H9 (cell line): ENCODE measurements around the gene CCDC137. TPM values are rescaled to one million over a fixed set of nuclear protein-coding genes. Genes with fewer than 3 reads are reported as not detected.

Source experiments
- DNase-seq: peaks from one replicate; pipeline ENCODE4 v3.0.0-alpha.2; 2017
- H2AFZ ChIP-seq: one replicate; pipeline ENCODE4 v1.6.1; 2013; ENCODE audit warnings: mild to moderate bottlenecking, low read length, control low read depth, moderate library complexity
- H2AK5ac ChIP-seq: 2 replicates; pipeline ENCODE4 v1.6.1; 2013; ENCODE audit warnings: low read length, control low read depth, mixed read lengths; ENCODE audit not compliant: insufficient read length
- H2BK120ac ChIP-seq: one replicate; pipeline ENCODE4 v1.6.1; 2013; ENCODE audit warnings: low read depth, mild to moderate bottlenecking, low read length, control low read depth, inconsistent platforms; ENCODE audit not compliant: poor library complexity, severe bottlenecking
- H2BK12ac ChIP-seq: 2 replicates; pipeline ENCODE4 v1.6.1; 2013; ENCODE audit warnings: low read length, control low read depth, mixed read lengths, low read depth; ENCODE audit not compliant: insufficient read length
- H2BK15ac ChIP-seq: 2 replicates; pipeline ENCODE4 v1.6.1; 2013; ENCODE audit warnings: low read depth, low read length, control low read depth
- H2BK20ac ChIP-seq: one replicate; pipeline ENCODE4 v1.6.1; 2013; ENCODE audit warnings: low read depth, mild to moderate bottlenecking, low read length, control low read depth, inconsistent platforms; ENCODE audit not compliant: poor library complexity, severe bottlenecking
- H2BK5ac ChIP-seq: 2 replicates; pipeline ENCODE4 v1.6.1; 2013; ENCODE audit warnings: low read length, control low read depth, mixed read lengths; ENCODE audit not compliant: insufficient read length
- H3K14ac ChIP-seq: 2 replicates; pipeline ENCODE4 v1.6.1; 2013; ENCODE audit warnings: low read length, control low read depth; ENCODE audit not compliant: insufficient read depth
- H3K18ac ChIP-seq: 2 replicates; pipeline ENCODE4 v1.6.1; 2013; ENCODE audit warnings: low read depth, mild to moderate bottlenecking, mixed read lengths, low read length, control low read depth; ENCODE audit not compliant: insufficient read length
- H3K23ac ChIP-seq: 2 replicates; pipeline ENCODE4 v1.6.1; 2013; ENCODE audit warnings: low read length, control low read depth, mixed read lengths, low read depth; ENCODE audit not compliant: insufficient read length
- H3K23me2 ChIP-seq: 2 replicates; pipeline ENCODE4 v1.6.1; 2013; ENCODE audit warnings: low read depth, mild to moderate bottlenecking, mixed read lengths, low read length, control low read depth; ENCODE audit not compliant: insufficient read length, poor library complexity, severe bottlenecking
- H3K27ac ChIP-seq: 2 replicates; pipeline ENCODE4 v1.5.1; 2013; ENCODE audit warnings: low read length, control low read depth, mixed read lengths, low read depth; ENCODE audit not compliant: insufficient read length
- H3K27me3 ChIP-seq: 2 replicates; pipeline ENCODE4 v1.6.1; 2013; ENCODE audit warnings: low read length, control low read depth, inconsistent platforms; ENCODE audit not compliant: insufficient read depth
- H3K4ac ChIP-seq: 2 replicates; pipeline ENCODE4 v1.6.1; 2013; ENCODE audit warnings: low read depth, mild to moderate bottlenecking, control low read depth, inconsistent platforms, low read length, moderate library complexity
- H3K4me1 ChIP-seq: 2 replicates; pipeline ENCODE4 v1.6.1; 2013; ENCODE audit warnings: low read length, control low read depth, inconsistent platforms; ENCODE audit not compliant: insufficient read depth
- H3K4me2 ChIP-seq: 2 replicates; pipeline ENCODE4 v1.6.1; 2013; ENCODE audit warnings: low read length, control low read depth, mixed read lengths; ENCODE audit not compliant: insufficient read length, insufficient read depth
- H3K56ac ChIP-seq: 2 replicates; pipeline ENCODE4 v1.6.1; 2013; ENCODE audit warnings: low read depth, mild to moderate bottlenecking, mixed read lengths, low read length, control low read depth; ENCODE audit not compliant: insufficient read length
- H3K79me1 ChIP-seq: 2 replicates; pipeline ENCODE4 v1.6.1; 2013; ENCODE audit warnings: low read depth, mild to moderate bottlenecking, moderate library complexity, low read length, control low read depth, inconsistent platforms; ENCODE audit not compliant: insufficient read depth, poor library complexity, severe bottlenecking
- H3K79me2 ChIP-seq: 2 replicates; pipeline ENCODE4 v1.6.1; 2013; ENCODE audit warnings: low read length, control low read depth, inconsistent platforms; ENCODE audit not compliant: insufficient read depth
- H3K9ac ChIP-seq: 2 replicates; pipeline ENCODE4 v1.6.1; 2013; ENCODE audit warnings: low read length, control low read depth, mixed read lengths; ENCODE audit not compliant: insufficient read length; ENCODE audit errors: extremely low read depth
- H3K9me3 ChIP-seq: one replicate; pipeline ENCODE4 v1.6.1; 2013; ENCODE audit warnings: low read depth, low read length, inconsistent platforms; ENCODE audit not compliant: control insufficient read depth
- H3T11ph ChIP-seq: one replicate; pipeline ENCODE4 v1.6.1; 2013; ENCODE audit warnings: mild to moderate bottlenecking, low read length, control low read depth, inconsistent platforms
- H4K20me1 ChIP-seq: one replicate; pipeline ENCODE4 v1.6.1; 2013; ENCODE audit not compliant: control insufficient read depth, insufficient read length, insufficient read depth
- H4K5ac ChIP-seq: 2 replicates; pipeline ENCODE4 v1.6.1; 2013; ENCODE audit warnings: low read depth, mild to moderate bottlenecking, mixed read lengths, low read length, control low read depth; ENCODE audit not compliant: insufficient read length
- H4K8ac ChIP-seq: replicated peaks from 2 replicates; pipeline ENCODE4 v1.6.1; 2013; ENCODE audit warnings: low read length, control low read depth, mixed read lengths, low read depth; ENCODE audit not compliant: insufficient read length
- H4K91ac ChIP-seq: 2 replicates; pipeline ENCODE4 v1.6.1; 2013; ENCODE audit warnings: low read depth, mild to moderate bottlenecking, moderate library complexity, mixed read lengths, low read length, control low read depth; ENCODE audit not compliant: insufficient read length
- H3K27ac Mint-ChIP-seq, 3 experiments: 2 replicates in 2 of 3; 3 replicates in 1 of 3; pipeline ENCODE4 v1.8.0; 2020 to 2021; ENCODE audit warnings: mixed read lengths in 3 of 3, mild to moderate bottlenecking in 1 of 3, moderate library complexity in 1 of 3
- H3K27me3 Mint-ChIP-seq: 2 replicates; pipeline ENCODE4 v1.8.0; 2021; ENCODE audit warnings: low read depth, mild to moderate bottlenecking, moderate library complexity, mixed read lengths
- H3K36me3 Mint-ChIP-seq, 3 experiments: 2 replicates in 2 of 3; 3 replicates in 1 of 3; pipeline ENCODE4 v1.8.0; 2020 to 2021; ENCODE audit warnings: low read depth in 3 of 3, mixed read lengths in 3 of 3; ENCODE audit not compliant: insufficient read depth in 1 of 3
- H3K4me1 Mint-ChIP-seq, 2 experiments: 2 replicates each; pipeline ENCODE4 v1.8.0; 2020; ENCODE audit warnings: mixed read lengths in 2 of 2
- H3K4me3 Mint-ChIP-seq, 2 experiments: 2 replicates in 1 of 2; 3 replicates in 1 of 2; pipeline ENCODE4 v1.8.0; 2020 to 2021; ENCODE audit warnings: mild to moderate bottlenecking in 2 of 2, mixed read lengths in 2 of 2, moderate library complexity in 1 of 2
- H3K9me3 Mint-ChIP-seq, 2 experiments: 2 replicates in 1 of 2; 3 replicates in 1 of 2; pipeline ENCODE4 v1.8.0; 2020; ENCODE audit warnings: mild to moderate bottlenecking in 2 of 2, mixed read lengths in 2 of 2, moderate library complexity in 1 of 2
- CTCF ChIP-seq: fragments of 200-600 bp; sonication (generic); conservative IDR thresholded peaks from 3 replicates; pipeline ENCODE4 v1.8.0; 2021; ENCODE audit warnings: antibody characterized with exemption, mild to moderate bottlenecking
- WGBS: extraction: QIAGEN DNeasy Blood & Tissue Kit; methylation state at CpG from one replicate; pipeline ENCODE4 v1.1.7; 2013; ENCODE audit warnings: missing lambda C conversion rate, low lambda C conversion rate, mixed read lengths; ENCODE audit not compliant: insufficient read length; ENCODE audit errors: extremely low coverage; 5-methylcytosine and 5-hydroxymethylcytosine counted together
- total RNA-seq: library from RNA; stranded (reverse); gene quantifications from 2 replicates; pipeline ENCODE4 v1.2.1, GENCODE V29; 2021

Gene CCDC137
- total RNA-seq, 1 experiment from 2014 or later: 60.8 TPM

DNA sequence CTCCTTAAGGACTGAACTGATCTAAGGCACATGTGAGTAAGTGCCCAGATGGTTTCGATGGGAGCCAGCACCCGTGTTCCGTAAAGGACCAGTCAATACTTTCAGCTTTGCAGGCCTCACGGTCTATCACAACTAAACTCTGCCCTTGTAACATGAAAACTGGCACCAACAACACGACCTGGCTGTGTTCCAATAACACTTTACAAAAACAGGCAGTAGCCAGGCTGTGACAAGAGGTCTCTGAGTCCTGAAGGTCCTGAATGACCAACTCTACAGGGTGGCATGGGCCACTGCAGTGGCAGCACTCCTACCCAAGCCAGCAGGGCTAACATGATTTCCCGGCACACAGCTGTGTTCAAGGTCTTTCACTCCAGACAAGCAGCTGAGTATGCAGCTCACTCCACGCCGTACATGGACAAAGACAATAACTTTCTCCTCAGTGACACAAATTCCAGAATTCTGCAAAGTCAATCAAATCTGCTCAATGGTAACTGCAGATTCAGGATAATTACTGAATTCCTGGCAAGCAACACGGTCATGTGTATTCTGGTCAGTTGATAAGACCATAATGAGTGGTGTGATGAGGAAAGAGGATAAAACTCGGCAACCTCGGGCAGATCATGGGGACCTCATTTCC, 44.9 kb upstream of the CCDC137 start:
- no peak overlapping the region for H3K4me2 ChIP-seq
- Mint-ChIP-seq H3K4me3 (no peak overlapping the region), H3K9me3 (peaks cover 7 to 8% of the 10 kb centered on the region in 2 experiments), H3K4me1 (no peaks in the 10 kb centered on the region), H3K36me3 (peaks cover 71 to 93% (median 80%) of the 10 kb centered on the region in 3 experiments), H3K27me3 (no peaks in the 10 kb centered on the region), H3K27ac (no peak overlapping the region)
- H3K18ac ChIP-seq: no peak overlapping the region
- no peaks in the 10 kb centered on the region for H3K23me2 ChIP-seq
- H2BK12ac ChIP-seq: no peak overlapping the region
- no peak overlapping the region for H3K9ac ChIP-seq
- H3K14ac ChIP-seq: no peak overlapping the region
- H4K8ac ChIP-seq: no peak overlapping the region
- H2BK5ac ChIP-seq: no peak overlapping the region
- no peaks in the 10 kb centered on the region for H3K9me3 ChIP-seq
- H3K27me3 ChIP-seq: no peaks in the 10 kb centered on the region
- no peak overlapping the region for H2AK5ac ChIP-seq
- H3K79me2 ChIP-seq: peaks cover 2% of the 10 kb centered on the region; the same call in 1 of the 2 replicates
- H3K23ac ChIP-seq: no peak overlapping the region
- TF ChIP-seq CTCF: no peak
- H3K4ac ChIP-seq: no peak overlapping the region
- no peaks in the 10 kb centered on the region for H3K4me1 ChIP-seq
- H3K27ac ChIP-seq: no peak overlapping the region
- no peak overlapping the region for H2BK20ac ChIP-seq
- no CpG with 5 or more reads among the region's 11 CpGs for WGBS
- H4K20me1 ChIP-seq: peaks cover 2% of the 10 kb centered on the region
- no peak overlapping the region for H3T11ph ChIP-seq
- DNase-seq: no peak
- H4K5ac ChIP-seq: no peak overlapping the region
- no peak overlapping the region for H2BK15ac ChIP-seq
- H2BK120ac ChIP-seq: no peak overlapping the region
- H3K79me1 ChIP-seq: peaks cover 6% of the 10 kb centered on the region
- H4K91ac ChIP-seq: no peak overlapping the region
- no peak overlapping the region for H2AFZ ChIP-seq
- no peak overlapping the region for H3K56ac ChIP-seq
